Stimulated activated CD8-positive, alpha-beta memory T cell treated with anti-CD3 and anti-CD28 coated beads, Interleukin-12 subunit alpha, Interleukin-12 subunit beta, amount 100 ng/mL, for 24 hours (primary cell): ENCODE results near the gene NBPF12.
"Not testable (repeated sequence)": the region's sequence is repeated elsewhere in the genome, so short reads cannot be mapped to it uniquely, and the experiment has no call there.

Experiments used
- DNase-seq: peaks from one replicate; pipeline ENCODE4 v3.0.0-alpha.2; 2020; ENCODE audit errors: extremely low read depth

NBPF12 gene

GRCh38 chr1:146938242-146938902 is at the start of gene NBPF12:
NBPF12 (plus strand) TSS chr1:146938324; CDS start chr1:146960144, 21,820 bp downstream.
- peak; percentile 61 for DNase-seq

- DNase-seq = not testable (repeated sequence)
These were observed 46.8 kb upstream of the NBPF12 start for GRCh38 chr1:146891355-146891754.

- not testable (repeated sequence) for DNase-seq
These were observed 45.8 kb upstream of the NBPF12 start for GRCh38 chr1:146892331-146892730.

- not testable (repeated sequence) for DNase-seq
These were observed 30.4 kb upstream of the NBPF12 start for GRCh38 chr1:146907565-146908261.

- not testable (repeated sequence) for DNase-seq
These were observed 25.1 kb upstream of the NBPF12 start for GRCh38 chr1:146912975-146913374.

- not testable (repeated sequence) for DNase-seq
These were observed 17.3 kb upstream of the NBPF12 start for GRCh38 chr1:146920811-146921210.

GRCh38 chr1:146922614-146923013 is 15.5 kb upstream of the NBPF12 start:
- not testable (repeated sequence) for DNase-seq

- DNase-seq = not testable (repeated sequence)
These were observed 14.0 kb upstream of the NBPF12 start for GRCh38 chr1:146924106-146924505.

GRCh38 chr1:146926413-146926812 is 11.7 kb upstream of the NBPF12 start:
- not testable (repeated sequence) for DNase-seq

GRCh38 chr1:146930225-146930624 is 7.9 kb upstream of the NBPF12 start:
- DNase-seq = not testable (repeated sequence)

- not testable (repeated sequence) for DNase-seq
These were observed 3.5 kb upstream of the NBPF12 start for GRCh38 chr1:146934390-146935223.

- DNase-seq = not testable (repeated sequence)
These were observed 662 bp upstream of the NBPF12 start for GRCh38 chr1:146937462-146937861.

GRCh38 chr1:146938927-146939786 is 1.0 kb downstream of the NBPF12 start:
- DNase-seq = not testable (repeated sequence)

- not testable (repeated sequence) for DNase-seq
These were observed 2.2 kb downstream of the NBPF12 start for GRCh38 chr1:146940293-146940692.

GRCh38 chr1:146943342-146943886 is 5.3 kb downstream of the NBPF12 start:
- DNase-seq = not testable (repeated sequence)

- DNase-seq = not testable (repeated sequence)
These were observed 10.0 kb downstream of the NBPF12 start for GRCh38 chr1:146948127-146948526.

- DNase-seq = not testable (repeated sequence)
These were observed 26.2 kb downstream of the NBPF12 start for GRCh38 chr1:146964340-146964739.

GRCh38 chr1:146966351-146966750 is 28.2 kb downstream of the NBPF12 start:
- DNase-seq = not testable (repeated sequence)

- not testable (repeated sequence) for DNase-seq
These were observed 32.5 kb downstream of the NBPF12 start for GRCh38 chr1:146970656-146971055.

- DNase-seq = not testable (repeated sequence)
These were observed 34.6 kb downstream of the NBPF12 start for GRCh38 chr1:146972681-146973080.

- not testable (repeated sequence) for DNase-seq
These were observed 47.7 kb downstream of the NBPF12 start for GRCh38 chr1:146985855-146986254.
